Measurements from ENCODE around the gene HSD17B14. TPM values are rescaled to one million over a fixed set of nuclear protein-coding genes. Genes with fewer than 3 reads are reported as not detected.

Gene HSD17B14
- total and polyA plus RNA-seq, 7 donors, result 4.3 to 21.0 (median 16.9) TPM

DNA sequence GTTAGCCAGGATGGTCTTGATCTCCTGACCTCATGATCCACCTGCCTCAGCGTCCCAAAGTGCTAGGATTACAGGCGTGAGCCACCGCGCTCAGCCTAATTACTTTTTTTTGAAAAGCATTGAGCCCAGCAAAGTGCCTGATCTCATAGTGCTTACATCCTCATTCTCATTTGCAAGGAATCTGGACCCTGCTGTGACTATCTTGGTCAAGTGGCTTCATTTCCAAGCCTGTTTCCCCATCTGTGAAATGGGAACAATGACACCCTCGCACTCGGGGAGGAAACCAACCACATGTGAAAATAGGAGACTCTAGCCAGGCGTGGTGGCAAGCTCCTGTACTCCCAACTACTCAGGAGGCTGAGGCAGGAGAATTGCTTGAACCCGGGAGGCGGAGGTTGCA lies 33.8 kb upstream of the HSD17B14 start:
- H3K4me1 ChIP-seq, result peaks cover 0 to 55% (median 42%) of the 10 kb centered on the region in 4 donors
- TF ChIP-seq POLR2A (IDR thresholded peaks at IDR 0.05) (no peak), POLR2AphosphoS5 (IDR thresholded peaks at IDR 0.05) (no peak), CTCF (IDR thresholded peaks at IDR 0.05) (no peak), EP300 (IDR thresholded peaks at IDR 0.05) (no peak)
- H3K27me3 ChIP-seq, result no peaks in the 10 kb centered on the region
- 90 to 95% methylated on average over 9 of the region's 9 CpGs for WGBS, 2 donors
- H3K36me3 ChIP-seq, result peaks cover 5 to 16% (median 9%) of the 10 kb centered on the region in 4 donors
- H3K9me3 ChIP-seq, result no peaks in the 10 kb centered on the region
- H3K4me3 ChIP-seq, result no peak overlapping the region
- no peak overlapping the region for H3K27ac ChIP-seq
- intact Hi-C loops (cut with DNase I), result loop anchor here (5.0 to 10.0 kb wide), 2 partner anchors 545 to 722 kb away; partner anchors contain the start of genes EMP3 and PRR12
- no peak for DNase-seq

- no peaks in the 10 kb centered on the region for H3K9me3 ChIP-seq
- peak within 1 kb of the TSS; percentile 15 to 48 (median 34) for H3K4me3 ChIP-seq
- peak within 1 kb of the TSS; percentile 76 to 85 (median 82) for H3K27ac ChIP-seq
- TF ChIP-seq POLR2AphosphoS5 (IDR thresholded peaks at IDR 0.05) (peak in 2 of 4 donors; percentile 28 to 69), CTCF (IDR thresholded peaks at IDR 0.05) (no peak), EP300 (IDR thresholded peaks at IDR 0.05) (no peak), POLR2A (IDR thresholded peaks at IDR 0.05) (no peak)
- 29 to 48% methylated on average over 11 of the region's 11 CpGs for WGBS, 2 donors
- peaks cover 0 to 8% (median 0%) of the 10 kb centered on the region in 4 donors for H3K36me3 ChIP-seq
- DNase-seq, result peak; percentile 89
- H3K27me3 ChIP-seq, result no peaks in the 10 kb centered on the region
- peaks cover 0 to 37% (median 26%) of the 10 kb centered on the region in 4 donors for H3K4me1 ChIP-seq
- intact Hi-C loops (cut with DNase I), result no loop called here
Measured at GRCh38 chr19:48868114-48868886, 32.0 kb upstream of the HSD17B14 start, which contains the start of gene PLEKHA4. TSS of gene PLEKHA4 (minus strand) at chr19:48868617. CDS start at chr19:48867620, 997 bp downstream.

- H3K27ac ChIP-seq, result peak overlapping the region; percentile 76 to 85 (median 82)
- peaks cover 0 to 8% (median 0%) of the 10 kb centered on the region in 4 donors for H3K36me3 ChIP-seq
- TF ChIP-seq POLR2AphosphoS5 (IDR thresholded peaks at IDR 0.05) (no peak), POLR2A (IDR thresholded peaks at IDR 0.05) (no peak), EP300 (IDR thresholded peaks at IDR 0.05) (no peak), CTCF (IDR thresholded peaks at IDR 0.05) (no peak)
- H3K4me3 ChIP-seq, result peak overlapping the region; percentile 15 to 48 (median 34)
- H3K27me3 ChIP-seq, result no peaks in the 10 kb centered on the region
- H3K9me3 ChIP-seq, result no peaks in the 10 kb centered on the region
- peaks cover 0 to 35% (median 26%) of the 10 kb centered on the region in 4 donors for H3K4me1 ChIP-seq
- intact Hi-C loops (cut with DNase I), result no loop called here
- 36 to 67% methylated on average over 7 of the region's 7 CpGs for WGBS, 2 donors
- peak; percentile 71 for DNase-seq
Measured at GRCh38 chr19:48867746-48868113, 31.4 kb upstream of the HSD17B14 start.

DNA sequence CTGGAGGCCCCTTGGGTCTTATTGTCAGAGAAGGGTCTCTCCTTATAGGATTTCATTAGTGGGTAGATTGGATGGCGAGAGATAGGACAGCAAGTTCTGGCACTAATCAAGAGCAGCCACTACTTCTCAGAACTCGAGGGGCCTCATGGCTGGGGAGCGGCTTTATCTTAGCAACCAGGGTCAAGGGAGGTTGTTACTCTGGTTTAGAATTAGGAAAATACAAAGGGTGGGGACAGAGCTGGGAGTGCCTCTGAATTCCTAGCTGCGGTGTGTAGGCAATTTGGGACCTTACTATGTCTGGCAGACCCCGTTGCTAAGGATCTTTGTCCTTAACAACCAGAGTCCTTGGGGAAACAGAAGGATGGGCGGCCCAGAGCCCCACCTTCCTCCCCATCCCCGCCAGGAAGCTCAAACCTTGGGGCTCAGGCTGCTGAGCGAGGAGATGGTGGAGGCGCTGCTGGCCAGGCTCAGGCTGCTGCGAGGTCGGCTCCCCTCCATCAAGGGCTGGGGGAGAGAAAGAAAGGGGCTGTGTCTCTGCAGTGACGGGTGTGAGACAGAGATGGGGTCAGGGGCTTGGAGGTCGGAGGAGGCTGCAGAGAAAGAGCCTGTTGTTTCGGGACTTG lies 30.9 kb upstream of the HSD17B14 start:
- H3K4me3 ChIP-seq, result peak overlapping the region; percentile 15 to 48 (median 34)
- no peaks in the 10 kb centered on the region for H3K9me3 ChIP-seq
- H3K36me3 ChIP-seq, result peaks cover 0 to 8% (median 0%) of the 10 kb centered on the region in 4 donors
- no peak for DNase-seq
- 20 to 64% methylated on average over 14 of the region's 14 CpGs for WGBS, 2 donors
- peak overlapping the region; percentile 76 to 85 (median 82) for H3K27ac ChIP-seq
- no peak for TF ChIP-seq POLR2A (IDR thresholded peaks at IDR 0.05)
- no peak for TF ChIP-seq POLR2AphosphoS5 (IDR thresholded peaks at IDR 0.05)
- TF ChIP-seq CTCF (IDR thresholded peaks at IDR 0.05), result no peak
- no peak for TF ChIP-seq EP300 (IDR thresholded peaks at IDR 0.05)
- peaks cover 0 to 35% (median 26%) of the 10 kb centered on the region in 4 donors for H3K4me1 ChIP-seq
- H3K27me3 ChIP-seq, result no peaks in the 10 kb centered on the region
- intact Hi-C loops (cut with DNase I), result no loop called here

All from sigmoid colon (tissue), 7 donors.